HepG2 (cell line): ENCODE measurements around the gene IFT22. TPM values are rescaled to one million over a fixed set of nuclear protein-coding genes. Genes with fewer than 3 reads are reported as not detected.

Experiments used
- ATAC-seq: fragments of 200-7000 bp; cut with Tn5 transposase; 3 replicates; pipeline ENCODE4 v1.9.1; 2020; ENCODE audit warnings: mild to moderate bottlenecking, moderate library complexity
- Bru-seq: library from RNA; stranded (reverse); fragments of 400-500 nt; gene quantifications from one replicate; lab custom pipeline; 2021; lab: Mats Ljungman, UMichigan
- BruChase-seq, 2 experiments: library from RNA; stranded (reverse); fragments of 400-500 nt; gene quantifications; one replicate each; lab custom pipeline; 2021; lab: Mats Ljungman, UMichigan
- BruUV-seq: library from RNA; stranded (reverse); fragments of 400-500 nt; replicated peaks from 2 replicates; lab custom pipeline; 2021; lab: Mats Ljungman, UMichigan
- CTCF ChIA-PET: fragments of 300-600 bp; formaldehyde crosslinking; extraction: SDS; loops from one replicate; lab custom pipeline; 2021; ENCODE audit warnings: low total read pairs, inconsistent platforms, low intra/inter-chr PET ratio; lab: Yijun Ruan, JAX
- POLR2A ChIA-PET: fragments of 350-600 bp; sonication (Branson Sonifier 250); formaldehyde crosslinking; loops from one replicate; lab custom pipeline; 2020; ENCODE audit warnings: antibody characterized with exemption, inconsistent platforms; lab: Yijun Ruan, JAX
- DNase-seq: peaks from one replicate; pipeline ENCODE4 v3.0.0-alpha.2; 2015; ENCODE audit warnings: low spot score
- FAIRE-seq: peaks from 3 replicates; lab custom pipeline; 2011; peaks lifted over from hg19 to GRCh38; lab: Jason Lieb, UNC
- H2AFZ ChIP-seq: one replicate; pipeline ENCODE4 v1.6.1; 2011; ENCODE audit warnings: low read length, inconsistent platforms
- H3K27ac ChIP-seq: fragments of 300-600 bp; 3 replicates; pipeline ENCODE4 v1.8.0; 2011; ENCODE audit warnings: mixed run types, mild to moderate bottlenecking, mixed read lengths, low read length, inconsistent platforms; ENCODE audit not compliant: insufficient read depth; ENCODE audit errors: extremely low read length
- H3K27me3 ChIP-seq, 2 experiments: fragments of 200-600 bp in 1 of 2; 2 replicates in 1 of 2; 3 replicates in 1 of 2; pipeline versions ENCODE4 v1.6.0 to v1.8.0; 2011; ENCODE audit warnings: low read length in 2 of 2, mild to moderate bottlenecking in 2 of 2, moderate library complexity in 2 of 2, inconsistent platforms in 1 of 2; ENCODE audit not compliant: insufficient read depth in 2 of 2, control insufficient read depth in 1 of 2
- H3K36me3 ChIP-seq, 2 experiments: fragments of 200-600 bp in 1 of 2; replicated peaks in 1 of 2; 2 replicates in 1 of 2; 3 replicates in 1 of 2; pipeline versions ENCODE4 v1.5.1 to v1.8.0; 2011; ENCODE audit warnings: low read length in 2 of 2, inconsistent platforms in 1 of 2; ENCODE audit not compliant: insufficient read depth in 2 of 2, control insufficient read depth in 1 of 2
- H3K4me1 ChIP-seq: 2 replicates; pipeline ENCODE4 v1.5.1; 2012; ENCODE audit warnings: low read length, inconsistent platforms; ENCODE audit not compliant: insufficient read depth
- H3K4me2 ChIP-seq: 2 replicates; pipeline ENCODE4 v1.6.0; 2011; ENCODE audit warnings: low read depth, low read length, inconsistent platforms
- H3K4me3 ChIP-seq, 3 experiments: fragments of 200-600 bp in 1 of 3; sonication (generic), shearing (Covaris generic) in 1 of 3; replicated peaks in 1 of 3; 2 replicates each; pipeline ENCODE4 v1.5.1; 2011 to 2016; ENCODE audit warnings: low read length in 3 of 3, inconsistent platforms in 2 of 3, low read depth in 2 of 3, mild to moderate bottlenecking in 2 of 3, control low read depth in 1 of 3, mixed read lengths in 1 of 3; ENCODE audit not compliant: insufficient read depth in 1 of 3
- H3K79me2 ChIP-seq: one replicate; pipeline ENCODE4 v1.6.1; 2011; ENCODE audit warnings: low read length, inconsistent platforms; ENCODE audit not compliant: insufficient read depth
- H3K9ac ChIP-seq: 2 replicates; pipeline ENCODE4 v1.6.0; 2011; ENCODE audit warnings: mild to moderate bottlenecking, low read depth, low read length, inconsistent platforms; ENCODE audit not compliant: insufficient read depth
- H3K9me3 ChIP-seq: 2 replicates; pipeline ENCODE4 v1.5.1; 2012; ENCODE audit warnings: mild to moderate bottlenecking, low read length
- H4K20me1 ChIP-seq: 2 replicates; pipeline ENCODE4 v1.6.0; 2011; ENCODE audit warnings: inconsistent platforms, mild to moderate bottlenecking, low read length, moderate library complexity; ENCODE audit not compliant: insufficient read depth
- ESRRA ChIP-seq: sonication (generic); formaldehyde crosslinking; IDR thresholded peaks from 2 replicates; pipeline ENCODE4 v1.5.1; 2020; ENCODE audit warnings: mild to moderate bottlenecking, low read depth, missing genetic modification reagents
- HNF4A ChIP-seq: sonication (generic); formaldehyde crosslinking; IDR thresholded peaks from 2 replicates; pipeline ENCODE4 v1.4.0; 2020; ENCODE audit warnings: missing genetic modification reagents
- KDM4B ChIP-seq: sonication (generic); formaldehyde crosslinking; IDR thresholded peaks from 2 replicates; pipeline ENCODE4 v1.4.0; 2020; ENCODE audit warnings: missing genetic modification reagents
- NFATC3 ChIP-seq: sonication (generic); formaldehyde crosslinking; IDR thresholded peaks from 2 replicates; pipeline ENCODE4 v1.5.1; 2020; ENCODE audit warnings: mild to moderate bottlenecking, missing genetic modification reagents
- RCOR2 ChIP-seq: IDR thresholded peaks from 2 replicates; pipeline ENCODE4 v1.6.1; 2016; ENCODE audit warnings: missing biosample characterization, missing genetic modification reagents
- WIZ ChIP-seq: sonication (generic); formaldehyde crosslinking; IDR thresholded peaks from 2 replicates; pipeline ENCODE4 v1.5.1; 2020; ENCODE audit warnings: mild to moderate bottlenecking, missing genetic modification reagents
- ZNF335 ChIP-seq: sonication (generic); formaldehyde crosslinking; IDR thresholded peaks from 2 replicates; pipeline ENCODE4 v1.4.0; 2020; ENCODE audit warnings: missing genetic modification reagents
- ZNF547 ChIP-seq: sonication (generic); formaldehyde crosslinking; IDR thresholded peaks from 2 replicates; pipeline ENCODE4 v1.5.1; 2020; ENCODE audit warnings: mild to moderate bottlenecking, missing genetic modification reagents
- ZNF782 ChIP-seq: sonication (generic); formaldehyde crosslinking; IDR thresholded peaks from 2 replicates; pipeline ENCODE4 v1.4.0; 2020; ENCODE audit warnings: missing genetic modification reagents, mild to moderate bottlenecking, borderline replicate concordance
- WGBS: methylation state at CpG from one replicate; pipeline ENCODE4 v1.1.6; 2017; ENCODE audit warnings: low lambda C conversion rate; 5-methylcytosine and 5-hydroxymethylcytosine counted together
- in situ Hi-C: cut with HindIII; loops from 2 replicates; pipeline ENCODE4 v1.10.0; 2017; ENCODE audit warnings: low pct_unique_long_range_greater_than_20kb; ENCODE audit not compliant: extremely low pct_ligation_motif_present
- intact Hi-C: fragments of 100-400 bp; cut with micrococcal nuclease; formaldehyde crosslinking; loops from one replicate; pipeline ENCODE4 v1.10.0; 2022; ENCODE audit not compliant: unreplicated experiment
- long read RNA-seq, 2 experiments: library from RNA in 1 of 2; library from polyadenylated mRNA in 1 of 2; stranded (forward) in 1 of 2; unstranded in 1 of 2; transcript quantifications; one replicate each; pipeline ENCODE4 v2.0.0, GENCODE V29; 2019 to 2022
- polyA minus RNA-seq, 3 experiments: library from RNA; depleted of rRNA, polyadenylated mRNA; stranded (reverse); fragments of >200 nt; gene quantifications; 2 replicates each; pipeline ENCODE4 v1.2.3, GENCODE V29; 2011; ENCODE audit warnings: low replicate concordance in 1 of 3
- polyA plus RNA-seq, 8 experiments: library from polyadenylated mRNA; depleted of rRNA in 3 of 8; stranded (reverse) in 7 of 8; unstranded in 1 of 8; fragments of >200 nt; fragmentation: Illumina TruSeq in 4 of 8; extraction: Trizol in 4 of 8; gene quantifications; 2 replicates each; pipeline versions ENCODE4 v1.2.1 to v1.2.3, GENCODE V29; 2011 to 2016; ENCODE audit warnings: low read depth in 4 of 8, missing spikeins in 1 of 8, mixed read lengths in 1 of 8; ENCODE audit not compliant: insufficient read depth in 1 of 8
- total RNA-seq, 5 experiments: library from RNA; depleted of rRNA; stranded (reverse); fragments of >200 nt; fragmentation: Illumina TruSeq; extraction: Trizol; gene quantifications; 2 replicates each; pipeline ENCODE4 v1.2.3, GENCODE V29; 2016; ENCODE audit warnings: low read depth in 1 of 5
- TF ChIP-seq, protein P1 (sequence below): sonication (generic); formaldehyde crosslinking; IDR thresholded peaks from 2 replicates; pipeline ENCODE4 v1.4.0; 2020; ENCODE audit warnings: mild to moderate bottlenecking, missing genetic modification reagents
- TF ChIP-seq, protein P2 (sequence below): sonication (generic); formaldehyde crosslinking; IDR thresholded peaks from 2 replicates; pipeline ENCODE4 v1.5.0; 2020; ENCODE audit warnings: missing genetic modification reagents

The IFT22 gene
- total RNA-seq (2016; rRNA removed; fragmentation: Illumina TruSeq; extraction: Trizol) (14.5 and 16.5 TPM in 2 replicates), polyA plus RNA-seq (2011; rRNA removed) (7.8 and 8.9 TPM in 2 replicates), polyA minus RNA-seq (2011; rRNA and poly(A)+ RNA removed; ENCODE audit: low replicate concordance) (5.5 and 32.8 TPM in 2 replicates), Bru-seq, nascent RNA (percentile 39 among the genes with signal in this experiment), BruChase-seq, experiment 1, labeled RNA remaining after a 6-hour chase (percentile 49 among the genes with signal in this experiment), BruChase-seq, experiment 2, labeled RNA remaining after a 2-hour chase (percentile 40 among the genes with signal in this experiment)
- total RNA-seq (2016; cell fraction: cytosol; rRNA removed; fragmentation: Illumina TruSeq; extraction: Trizol; ENCODE audit: low read depth) = 23.5 and 27.8 TPM in 2 replicates
- 13.0 and 17.6 TPM in 2 replicates for total RNA-seq (2016; cell fraction: insoluble cytoplasmic fraction; rRNA removed; fragmentation: Illumina TruSeq; extraction: Trizol)
- 24.7 and 29.0 TPM in 2 replicates for total RNA-seq (2016; cell fraction: membrane; rRNA removed; fragmentation: Illumina TruSeq; extraction: Trizol)
- total RNA-seq (2016; cell fraction: nucleus; rRNA removed; fragmentation: Illumina TruSeq; extraction: Trizol) = 5.5 and 6.0 TPM in 2 replicates
- polyA plus RNA-seq (2011; cell fraction: cytosol; rRNA removed) = 7.0 and 7.1 TPM in 2 replicates
- polyA plus RNA-seq (2011; cell fraction: nucleus; rRNA removed) = 1.8 and 2.0 TPM in 2 replicates
- 4.7 and 5.5 TPM in 2 replicates for polyA plus RNA-seq (2012)
- 46.8 and 53.1 TPM in 2 replicates for polyA plus RNA-seq (2016; cell fraction: cytosol; fragmentation: Illumina TruSeq; extraction: Trizol; ENCODE audit: low read depth)
- 22.9 and 25.9 TPM in 2 replicates for polyA plus RNA-seq (2016; cell fraction: insoluble cytoplasmic fraction; fragmentation: Illumina TruSeq; extraction: Trizol; ENCODE audit: low read depth)
- polyA plus RNA-seq (2016; cell fraction: membrane; fragmentation: Illumina TruSeq; extraction: Trizol; ENCODE audit: low read depth) = 35.2 and 39.0 TPM in 2 replicates
- polyA plus RNA-seq (2016; cell fraction: nucleus; fragmentation: Illumina TruSeq; extraction: Trizol; ENCODE audit: insufficient read depth, low read depth) = 9.2 and 9.7 TPM in 2 replicates
- 4.2 and 5.5 TPM in 2 replicates for polyA minus RNA-seq (2011; cell fraction: cytosol; rRNA and poly(A)+ RNA removed)
- polyA minus RNA-seq (2011; cell fraction: nucleus; rRNA and poly(A)+ RNA removed) = 3.0 and 3.7 TPM in 2 replicates
- long read RNA-seq, experiment 1, transcript IFT22-201 (5 exons, 1,130 nt) = major isoform, 13 of 18 reads
- long read RNA-seq, experiment 1, partial matches to known transcripts = 0 of 18 reads
- long read RNA-seq, experiment 1, other reads (novel, unspliced or antisense) = 1 of 18 reads
- long read RNA-seq, experiment 2, transcript IFT22-201 (5 exons, 1,130 nt) = major isoform, 7 of 14 reads
- long read RNA-seq, experiment 2, partial matches to known transcripts = 1 of 14 reads
- long read RNA-seq, experiment 2, other reads (novel, unspliced or antisense) = 4 of 14 reads

DNA sequence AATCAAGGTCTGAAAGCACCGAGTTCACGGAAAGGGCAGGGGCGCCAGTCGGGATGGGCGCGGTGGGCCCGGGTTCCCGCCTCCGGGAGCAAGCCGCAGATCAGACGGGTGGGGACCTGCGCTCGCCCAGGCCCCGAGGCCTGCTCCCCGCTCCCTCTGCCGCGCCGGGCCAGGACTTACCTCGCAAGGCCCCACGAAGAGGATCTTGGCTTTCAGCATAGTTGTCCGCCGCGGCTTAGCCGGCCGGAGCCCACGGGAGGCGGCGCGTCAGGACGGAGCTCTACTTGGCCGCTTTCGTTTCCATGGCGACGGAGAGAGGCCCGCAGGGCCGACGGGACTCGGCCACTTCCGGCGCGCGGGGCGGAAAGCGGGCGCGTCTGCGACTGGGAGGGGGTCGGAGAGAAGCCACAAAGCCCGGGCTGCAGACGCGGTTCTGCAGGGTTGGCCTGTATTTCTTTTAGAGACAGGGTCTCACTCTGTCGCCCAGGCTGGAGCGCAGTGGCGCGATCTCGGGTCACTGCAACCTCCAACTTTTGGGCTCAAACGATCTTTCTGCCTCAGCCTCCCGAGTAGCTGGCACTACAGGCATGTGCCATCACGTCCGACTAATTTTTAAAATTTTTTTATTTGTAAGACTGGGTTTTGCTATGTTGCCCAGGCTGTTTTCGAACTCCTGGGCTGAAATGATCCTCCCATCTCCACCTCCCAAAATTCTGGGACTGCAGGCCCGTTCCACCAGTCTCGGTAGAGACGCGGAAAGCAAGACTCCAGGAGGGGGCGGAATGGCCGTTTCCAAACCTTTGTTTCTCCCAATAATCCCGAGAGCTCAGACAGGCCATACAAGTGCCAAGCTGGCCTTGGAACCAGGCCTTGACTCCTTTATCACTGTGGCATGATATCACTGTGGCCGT, at the start of gene IFT22:
Gene IFT22, minus strand, starts transcription at position 322 of the 911 bp plus-strand sequence. Its CDS starts 103 bp downstream, at position 219.
- TSS peak; percentile 96 for BruUV-seq
- Histone ChIP-seq H3K27me3 (no peaks in the 10 kb centered on the region), H2AFZ (peak within 1 kb of the TSS; percentile 36), H3K4me3 (peak within 1 kb of the TSS; percentile 68 to 84 (median 83)), H3K4me2 (peak within 1 kb of the TSS; percentile 82), H3K9me3 (no peaks in the 10 kb centered on the region), H3K4me1 (peaks cover 29% of the 10 kb centered on the region), H4K20me1 (no peaks in the 10 kb centered on the region), H3K79me2 (no peaks in the 10 kb centered on the region), H3K36me3 (no peaks in the 10 kb centered on the region), H3K9ac (peak within 1 kb of the TSS; percentile 77), H3K27ac (peak within 1 kb of the TSS; percentile 72)
- DNase-seq = peak; percentile 84
- FAIRE-seq = peak; percentile 74
- POLR2A ChIA-PET = interaction anchor here (1.3 to 2.3 kb wide), 8 partner anchors 9 to 104 kb away, joined by 3 to 53 read pairs (median 5); partner anchors contain the start of genes PLOD3 and ZNHIT1
- CTCF ChIA-PET = interaction anchor here (0.7 kb wide), 1 partner anchor 186 kb away, joined by 3 read pairs; no protein-coding TSS in a partner anchor
- 0% methylated on average over 17 of the region's 69 CpGs for WGBS
- in situ Hi-C loops = no loop called here
- intact Hi-C loops = loop anchor here (1.0 to 10.0 kb wide), 2 partner anchors 73 to 119 kb away; no protein-coding TSS in a partner anchor
- ATAC-seq = peak; percentile 95
- TF ChIP-seq, protein P1, sequence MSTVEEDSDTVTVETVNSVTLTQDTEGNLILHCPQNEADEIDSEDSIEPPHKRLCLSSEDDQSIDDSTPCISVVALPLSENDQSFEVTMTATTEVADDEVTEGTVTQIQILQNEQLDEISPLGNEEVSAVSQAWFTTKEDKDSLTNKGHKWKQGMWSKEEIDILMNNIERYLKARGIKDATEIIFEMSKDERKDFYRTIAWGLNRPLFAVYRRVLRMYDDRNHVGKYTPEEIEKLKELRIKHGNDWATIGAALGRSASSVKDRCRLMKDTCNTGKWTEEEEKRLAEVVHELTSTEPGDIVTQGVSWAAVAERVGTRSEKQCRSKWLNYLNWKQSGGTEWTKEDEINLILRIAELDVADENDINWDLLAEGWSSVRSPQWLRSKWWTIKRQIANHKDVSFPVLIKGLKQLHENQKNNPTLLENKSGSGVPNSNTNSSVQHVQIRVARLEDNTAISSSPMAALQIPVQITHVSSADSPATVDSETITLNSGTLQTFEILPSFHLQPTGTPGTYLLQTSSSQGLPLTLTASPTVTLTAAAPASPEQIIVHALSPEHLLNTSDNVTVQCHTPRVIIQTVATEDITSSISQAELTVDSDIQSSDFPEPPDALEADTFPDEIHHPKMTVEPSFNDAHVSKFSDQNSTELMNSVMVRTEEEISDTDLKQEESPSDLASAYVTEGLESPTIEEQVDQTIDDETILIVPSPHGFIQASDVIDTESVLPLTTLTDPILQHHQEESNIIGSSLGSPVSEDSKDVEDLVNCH (CRISPR knock-in tag) = no peak
- TF ChIP-seq KDM4B (CRISPR knock-in tag) (no peak), ZNF335 (CRISPR knock-in tag) (no peak), HNF4A (CRISPR knock-in tag) (no peak), ZNF782 (CRISPR knock-in tag) (0 out of 2 replicates have a peak, but pooled peaks have one; percentile 35), WIZ (no peak), NFATC3 (no peak), RCOR2 (CRISPR knock-in tag) (no peak), ZNF547 (CRISPR knock-in tag) (peak; percentile 60; the same call in 1 of the 2 replicates), ESRRA (CRISPR knock-in tag) (no peak)
- TF ChIP-seq, protein P2, sequence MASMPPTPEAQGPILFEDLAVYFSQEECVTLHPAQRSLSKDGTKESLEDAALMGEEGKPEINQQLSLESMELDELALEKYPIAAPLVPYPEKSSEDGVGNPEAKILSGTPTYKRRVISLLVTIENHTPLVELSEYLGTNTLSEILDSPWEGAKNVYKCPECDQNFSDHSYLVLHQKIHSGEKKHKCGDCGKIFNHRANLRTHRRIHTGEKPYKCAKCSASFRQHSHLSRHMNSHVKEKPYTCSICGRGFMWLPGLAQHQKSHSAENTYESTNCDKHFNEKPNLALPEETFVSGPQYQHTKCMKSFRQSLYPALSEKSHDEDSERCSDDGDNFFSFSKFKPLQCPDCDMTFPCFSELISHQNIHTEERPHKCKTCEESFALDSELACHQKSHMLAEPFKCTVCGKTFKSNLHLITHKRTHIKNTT (CRISPR knock-in tag) = no peak
